ENCODE data around the gene GALNT9. TPM values are rescaled to one million over a fixed set of nuclear protein-coding genes. Genes with fewer than 3 reads are reported as not detected.

GALNT9 gene
- total and polyA plus RNA-seq, 2 experiments from 2014 or later: 0.33 to 1.4 TPM

DNA sequence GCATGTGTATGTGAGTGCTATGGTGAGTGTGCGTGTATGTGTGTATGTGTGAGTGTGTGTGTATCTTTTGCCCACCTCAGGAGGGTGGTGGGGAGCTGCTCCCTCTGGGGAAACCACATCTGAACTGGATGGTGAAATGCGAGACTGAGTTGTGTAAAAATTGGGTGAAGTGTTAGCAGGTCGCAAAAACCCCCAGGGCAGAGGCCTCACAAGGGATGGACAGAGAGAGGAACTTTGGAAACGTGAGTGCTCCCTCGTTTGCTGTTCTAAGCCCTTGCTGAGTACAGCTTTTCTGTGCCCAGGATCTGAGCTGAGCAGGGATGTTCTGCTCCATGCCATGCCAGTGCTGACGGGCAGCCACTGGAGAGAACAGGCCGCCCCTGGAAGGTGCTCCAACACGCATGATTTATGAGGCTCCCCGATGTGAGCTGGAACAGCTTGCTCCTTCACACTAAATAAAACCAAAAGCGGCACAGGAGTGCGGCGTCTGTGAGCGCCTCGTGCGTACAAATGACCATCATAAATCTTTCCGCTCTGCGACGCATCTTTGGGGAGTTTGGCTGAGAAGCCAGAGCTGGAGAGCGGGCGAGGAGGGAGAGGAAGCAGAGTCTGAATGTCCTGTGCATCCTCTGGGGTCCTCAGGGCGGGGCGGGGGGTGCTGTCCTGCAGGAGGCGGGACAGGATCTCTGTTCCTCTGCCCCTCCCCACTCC is 14.1 kb upstream of the GALNT9 start:
- DNase-seq: no peak
- H4K20me1 ChIP-seq (ENCODE audit: insufficient read depth): no peaks in the 10 kb centered on the region
- H3K27me3 ChIP-seq (replicated peaks; ENCODE audit: insufficient read depth): peaks cover 32% of the 10 kb centered on the region
- no peaks in the 10 kb centered on the region for H3K4me1 ChIP-seq (ENCODE audit: insufficient read depth)
- no peak overlapping the region for H3K9ac ChIP-seq
- H3K4me2 ChIP-seq (ENCODE audit: unreplicated experiment): no peak overlapping the region
- H3K9me2 ChIP-seq (ENCODE audit: insufficient read depth): no peaks in the 10 kb centered on the region
- WGBS, 2 experiments (ENCODE audit: low coverage in 1 of 2, low lambda C conversion rate in 2 of 2, missing lambda C conversion rate in 2 of 2): 2 to 4% methylated on average over 23 of the region's 23 CpGs
- in situ Hi-C loops (cut with MboI): no loop called here
- H3K4me3 ChIP-seq: no peak overlapping the region
- no peaks in the 10 kb centered on the region for H3K9me3 ChIP-seq (ENCODE audit: low read depth)
- no peak overlapping the region for H3K27ac ChIP-seq
- no peaks in the 10 kb centered on the region for H3K79me2 ChIP-seq (ENCODE audit: insufficient read depth)
- no peak for TF ChIP-seq EZH2 (IDR thresholded peaks at IDR 0.05; ENCODE audit: insufficient read depth, poor library complexity, severe bottlenecking)
- no peak for TF ChIP-seq EZH2phosphoT487 (IDR thresholded peaks at IDR 0.05; ENCODE audit: insufficient read depth, low read depth)
- H3F3A ChIP-seq (ENCODE audit: insufficient read depth): no peaks in the 10 kb centered on the region
- H3K36me3 ChIP-seq (ENCODE audit: low read depth): no peaks in the 10 kb centered on the region
- H2AFZ ChIP-seq: no peak overlapping the region

DNA sequence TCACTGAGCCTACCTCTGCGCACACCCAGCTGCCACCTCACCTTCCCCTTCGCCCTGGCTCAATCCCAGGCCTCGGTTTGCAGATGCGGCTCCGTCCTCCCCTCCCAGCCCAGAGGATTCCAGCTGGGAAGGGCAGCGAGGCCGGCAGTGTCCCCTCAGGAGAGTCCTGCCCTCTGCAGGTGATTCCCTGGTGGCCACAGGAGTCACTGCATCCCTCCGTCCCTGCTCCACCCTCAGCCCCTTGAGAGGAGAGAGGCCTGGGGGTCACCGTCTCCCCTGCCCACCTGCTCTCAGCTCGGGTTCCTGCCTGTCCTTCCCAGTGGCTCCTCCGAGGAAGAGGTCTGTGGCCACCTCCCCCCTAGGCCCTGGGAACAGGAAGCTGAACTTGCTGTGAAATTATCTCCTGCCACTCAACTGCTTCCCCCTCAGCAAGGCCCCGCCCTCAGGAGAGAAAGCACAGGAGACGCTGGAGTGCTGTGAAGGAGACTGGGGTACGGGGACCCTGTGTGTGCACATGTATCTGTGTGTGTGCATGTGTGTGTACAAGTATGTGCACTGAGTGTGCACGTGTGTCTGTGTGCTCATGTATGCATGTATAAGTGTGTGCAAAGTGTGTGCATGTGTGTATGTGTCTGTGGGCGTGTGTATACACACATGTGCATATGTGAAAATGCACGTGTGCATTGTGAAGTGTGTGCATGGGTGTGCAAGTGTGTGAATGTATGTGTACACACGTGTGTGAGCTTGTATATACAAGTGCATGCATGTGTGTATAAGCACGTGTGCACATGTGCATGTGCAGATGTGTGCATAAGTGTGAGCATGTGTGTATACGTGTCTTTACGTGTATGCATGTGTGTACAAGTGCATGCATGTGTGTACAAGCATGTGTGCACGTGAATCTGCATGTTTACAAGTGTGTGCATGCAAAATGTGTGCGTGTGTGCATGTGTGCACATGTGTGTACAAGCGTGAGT is 13.2 kb upstream of the GALNT9 start:
- TF ChIP-seq EZH2phosphoT487 (IDR thresholded peaks at IDR 0.05; ENCODE audit: insufficient read depth, low read depth): no peak
- no peak for TF ChIP-seq EZH2 (IDR thresholded peaks at IDR 0.05; ENCODE audit: insufficient read depth, poor library complexity, severe bottlenecking)

DNA sequence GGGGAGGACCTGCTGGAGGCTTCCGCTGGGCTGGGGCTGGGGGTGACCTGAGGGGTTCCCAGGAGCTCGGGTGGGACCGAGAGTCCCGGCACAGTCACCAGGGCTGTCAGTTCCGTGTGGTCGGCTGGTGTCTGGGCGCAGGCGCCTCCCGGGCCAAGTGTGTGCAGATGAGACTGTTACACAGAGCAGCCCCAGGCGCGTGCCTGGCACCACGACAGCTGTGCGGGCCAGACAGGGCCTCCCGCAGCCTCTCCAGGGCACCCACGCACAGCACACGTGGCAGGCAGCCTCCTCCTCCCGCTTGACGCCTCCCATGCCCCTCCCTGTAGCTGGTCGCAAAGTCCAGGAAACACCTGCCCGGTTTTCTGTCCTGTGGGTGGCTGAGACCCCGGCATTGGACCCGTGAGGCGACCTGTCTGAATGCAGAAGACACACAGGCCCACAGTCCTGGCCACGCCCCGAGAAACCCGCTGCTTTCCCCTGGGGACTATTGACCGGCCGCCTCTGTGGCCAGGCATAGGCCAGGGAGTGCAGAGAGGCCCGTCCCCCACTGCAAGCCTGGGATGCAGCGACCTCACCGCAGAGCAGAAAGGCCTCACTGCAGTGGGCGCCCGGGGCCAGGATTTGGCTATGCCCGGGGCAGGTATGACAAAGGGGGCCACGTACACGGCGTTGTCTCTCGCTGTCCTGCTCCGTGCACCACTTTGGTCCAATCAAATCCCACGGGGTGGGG is 12.1 kb upstream of the GALNT9 start:
- no peak for DNase-seq
- Histone ChIP-seq H3K4me3 (no peak overlapping the region), H3K4me1 (ENCODE audit: insufficient read depth) (no peaks in the 10 kb centered on the region), H3K36me3 (ENCODE audit: low read depth) (no peaks in the 10 kb centered on the region), H3K9me3 (ENCODE audit: low read depth) (no peaks in the 10 kb centered on the region), H4K20me1 (ENCODE audit: insufficient read depth) (no peaks in the 10 kb centered on the region), H3K9ac (no peak overlapping the region), H3K4me2 (ENCODE audit: unreplicated experiment) (no peak overlapping the region), H2AFZ (no peak overlapping the region), H3K27me3 (replicated peaks; ENCODE audit: insufficient read depth) (peaks cover 26% of the 10 kb centered on the region), H3K79me2 (ENCODE audit: insufficient read depth) (no peaks in the 10 kb centered on the region), H3K27ac (no peak overlapping the region), H3K9me2 (ENCODE audit: insufficient read depth) (no peaks in the 10 kb centered on the region), H3F3A (ENCODE audit: insufficient read depth) (no peaks in the 10 kb centered on the region)
- 59 to 64% methylated on average over 28 to 39 of the region's 40 CpGs for WGBS, 2 experiments (ENCODE audit: low coverage in 1 of 2, low lambda C conversion rate in 2 of 2, missing lambda C conversion rate in 2 of 2)
- TF ChIP-seq EZH2phosphoT487 (IDR thresholded peaks at IDR 0.05; ENCODE audit: insufficient read depth, low read depth): no peak
- no peak for TF ChIP-seq EZH2 (IDR thresholded peaks at IDR 0.05; ENCODE audit: insufficient read depth, poor library complexity, severe bottlenecking)
- in situ Hi-C loops (cut with MboI): no loop called here

More for the DNA sequence above, 13.2 kb upstream of the GALNT9 start:
- in situ Hi-C loops (cut with MboI): no loop called here
- H3K4me3 ChIP-seq: no peak overlapping the region
- H3K36me3 ChIP-seq (ENCODE audit: low read depth): no peaks in the 10 kb centered on the region
- peaks cover 32% of the 10 kb centered on the region for H3K27me3 ChIP-seq (replicated peaks; ENCODE audit: insufficient read depth)
- H3F3A ChIP-seq (ENCODE audit: insufficient read depth): no peaks in the 10 kb centered on the region
- no peak overlapping the region for H3K9ac ChIP-seq
- no peaks in the 10 kb centered on the region for H3K4me1 ChIP-seq (ENCODE audit: insufficient read depth)
- DNase-seq: peak; percentile 12
- H3K27ac ChIP-seq: no peak overlapping the region
- H3K9me3 ChIP-seq (ENCODE audit: low read depth): no peaks in the 10 kb centered on the region
- no peak overlapping the region for H3K4me2 ChIP-seq (ENCODE audit: unreplicated experiment)
- H3K9me2 ChIP-seq (ENCODE audit: insufficient read depth): no peaks in the 10 kb centered on the region
- H3K79me2 ChIP-seq (ENCODE audit: insufficient read depth): no peaks in the 10 kb centered on the region
- 38 to 39% methylated on average over 24 of the region's 24 CpGs for WGBS, 2 experiments (ENCODE audit: low coverage in 1 of 2, low lambda C conversion rate in 2 of 2, missing lambda C conversion rate in 2 of 2)
- no peaks in the 10 kb centered on the region for H4K20me1 ChIP-seq (ENCODE audit: insufficient read depth)
- no peak overlapping the region for H2AFZ ChIP-seq
